HAP-1 (cell line): ENCODE measurements around the gene FOLR1.

Experiments used
- DNase-seq, 2 experiments: peaks; one replicate each; pipeline ENCODE4 v3.0.0-alpha.2; 2016 to 2020; ENCODE audit warnings: low spot score in 2 of 2
- H3K27me3 ChIP-seq: fragments of 250-450 bp; sonication (Bioruptor Pico); 2 replicates; pipeline ENCODE4 v1.5.1; 2020; ENCODE audit warnings: low read depth, mild to moderate bottlenecking, moderate library complexity
- H3K36me3 ChIP-seq: fragments of 250-450 bp; sonication (Bioruptor Pico); replicated peaks from 2 replicates; pipeline ENCODE4 v1.5.1; 2020; ENCODE audit warnings: mild to moderate bottlenecking
- H3K4me1 ChIP-seq: fragments of 250-450 bp; sonication (Bioruptor Pico); 2 replicates; pipeline ENCODE4 v1.5.1; 2020; ENCODE audit warnings: mild to moderate bottlenecking
- H3K4me3 ChIP-seq: fragments of 250-450 bp; sonication (Bioruptor Pico); 2 replicates; pipeline ENCODE4 v1.5.1; 2020; ENCODE audit warnings: mild to moderate bottlenecking, moderate library complexity
- H3K9me3 ChIP-seq: fragments of 250-450 bp; sonication (Bioruptor Pico); 2 replicates; pipeline ENCODE4 v1.5.1; 2020; ENCODE audit warnings: mild to moderate bottlenecking, moderate library complexity
- in situ Hi-C: fragments of 300-500 bp; cut with MboI; formaldehyde crosslinking; loops from 3 replicates; pipeline ENCODE4 v1.14.3; 2020; ENCODE audit warnings: low sequenced_read_pairs, inconsistent platforms, mixed read lengths

The FOLR1 gene

DNA sequence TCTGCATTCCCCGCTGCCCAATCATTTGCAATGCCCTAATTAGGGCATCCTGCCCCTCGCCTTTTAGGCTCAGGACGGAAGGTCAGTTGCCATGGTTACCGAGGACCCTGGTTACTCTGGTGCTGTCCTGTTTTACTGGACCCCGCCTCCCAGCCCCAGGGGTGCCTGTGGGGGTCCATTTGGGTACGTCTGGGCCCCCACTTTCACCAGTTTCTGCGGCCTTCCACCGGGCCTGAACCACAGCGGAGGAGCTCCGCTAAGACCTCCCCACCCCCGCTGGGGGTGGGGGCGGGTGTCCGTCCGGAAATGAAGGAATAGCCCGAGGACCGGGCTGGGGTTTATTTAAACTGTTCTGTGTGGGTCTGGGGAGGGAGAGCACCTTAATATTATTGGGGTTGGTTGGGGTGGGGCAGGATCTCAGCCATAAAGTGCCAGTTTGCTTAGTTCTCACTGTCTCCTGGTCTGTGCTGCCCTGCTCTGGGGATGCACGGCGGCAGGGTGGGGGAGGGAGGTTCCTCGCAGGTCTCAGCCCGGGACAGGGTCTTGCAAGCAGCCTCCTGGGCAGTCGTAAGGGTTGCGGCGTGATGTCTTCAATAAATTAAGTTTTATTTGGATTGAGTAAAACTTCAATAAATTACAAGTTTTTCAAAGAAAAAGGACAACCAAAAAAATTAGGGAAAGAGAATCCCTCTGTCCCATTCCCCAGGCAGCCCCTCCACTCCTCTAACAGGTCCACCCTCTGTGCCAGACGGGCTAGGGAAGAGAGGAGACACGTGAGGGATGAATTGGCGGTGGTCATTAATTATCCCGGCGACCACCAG lies 46.8 kb downstream of the FOLR1 start:
- H3K27me3 ChIP-seq = no peaks in the 10 kb centered on the region
- no peak overlapping the region for H3K4me3 ChIP-seq
- in situ Hi-C loops = no loop called here
- DNase-seq = no peak
- peaks cover 45% of the 10 kb centered on the region for H3K36me3 ChIP-seq
- peaks cover 3% of the 10 kb centered on the region; the same call in 1 of the 2 replicates for H3K4me1 ChIP-seq
- no peaks in the 10 kb centered on the region for H3K9me3 ChIP-seq

GRCh38 chr11:72239313-72239848 lies 47.4 kb downstream of the FOLR1 start:
- DNase-seq = peak; percentile 21 to 77
- no peak overlapping the region for H3K4me3 ChIP-seq
- H3K27me3 ChIP-seq = peaks cover 2% of the 10 kb centered on the region
- no peaks in the 10 kb centered on the region for H3K9me3 ChIP-seq
- H3K4me1 ChIP-seq = peaks cover 3% of the 10 kb centered on the region; the same call in 1 of the 2 replicates
- peaks cover 39% of the 10 kb centered on the region for H3K36me3 ChIP-seq
- in situ Hi-C loops = no loop called here

DNA sequence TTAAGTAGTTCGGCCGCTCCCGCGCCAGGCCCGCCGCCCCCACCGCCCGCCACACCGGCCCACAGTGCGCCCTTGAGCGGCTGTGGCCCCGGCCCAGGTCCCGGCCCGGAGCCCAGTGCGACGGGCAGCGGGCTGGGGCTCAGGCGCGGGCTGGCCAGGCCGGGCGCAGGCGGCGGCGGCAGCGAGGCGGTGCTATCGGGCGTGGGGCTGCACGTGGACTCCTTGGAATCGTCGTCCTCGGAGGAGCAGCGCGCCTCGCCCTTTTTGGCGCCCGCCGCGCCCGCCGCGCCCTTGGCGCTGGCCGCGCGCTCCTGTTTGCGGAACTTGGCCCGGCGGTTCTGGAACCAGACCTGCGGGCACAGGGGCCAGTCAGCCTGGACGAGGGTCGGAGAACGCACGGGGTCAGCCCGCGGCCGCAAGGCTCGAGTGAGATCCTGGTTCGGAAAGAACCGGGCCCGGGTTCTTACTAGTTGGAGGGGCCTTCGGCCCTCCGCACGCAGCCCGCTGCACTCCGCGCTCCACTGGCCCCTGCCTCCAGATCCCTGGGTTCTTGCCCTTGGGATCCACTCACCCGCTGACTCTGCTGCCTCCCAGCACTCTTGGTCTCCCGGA lies 48.0 kb downstream of the FOLR1 start:
- in situ Hi-C loops = no loop called here
- Histone ChIP-seq H3K4me1 (peaks cover 3% of the 10 kb centered on the region; the same call in 1 of the 2 replicates), H3K4me3 (no peak overlapping the region), H3K9me3 (no peaks in the 10 kb centered on the region), H3K27me3 (peaks cover 8% of the 10 kb centered on the region), H3K36me3 (peaks cover 33% of the 10 kb centered on the region)
- DNase-seq = no peak

DNA sequence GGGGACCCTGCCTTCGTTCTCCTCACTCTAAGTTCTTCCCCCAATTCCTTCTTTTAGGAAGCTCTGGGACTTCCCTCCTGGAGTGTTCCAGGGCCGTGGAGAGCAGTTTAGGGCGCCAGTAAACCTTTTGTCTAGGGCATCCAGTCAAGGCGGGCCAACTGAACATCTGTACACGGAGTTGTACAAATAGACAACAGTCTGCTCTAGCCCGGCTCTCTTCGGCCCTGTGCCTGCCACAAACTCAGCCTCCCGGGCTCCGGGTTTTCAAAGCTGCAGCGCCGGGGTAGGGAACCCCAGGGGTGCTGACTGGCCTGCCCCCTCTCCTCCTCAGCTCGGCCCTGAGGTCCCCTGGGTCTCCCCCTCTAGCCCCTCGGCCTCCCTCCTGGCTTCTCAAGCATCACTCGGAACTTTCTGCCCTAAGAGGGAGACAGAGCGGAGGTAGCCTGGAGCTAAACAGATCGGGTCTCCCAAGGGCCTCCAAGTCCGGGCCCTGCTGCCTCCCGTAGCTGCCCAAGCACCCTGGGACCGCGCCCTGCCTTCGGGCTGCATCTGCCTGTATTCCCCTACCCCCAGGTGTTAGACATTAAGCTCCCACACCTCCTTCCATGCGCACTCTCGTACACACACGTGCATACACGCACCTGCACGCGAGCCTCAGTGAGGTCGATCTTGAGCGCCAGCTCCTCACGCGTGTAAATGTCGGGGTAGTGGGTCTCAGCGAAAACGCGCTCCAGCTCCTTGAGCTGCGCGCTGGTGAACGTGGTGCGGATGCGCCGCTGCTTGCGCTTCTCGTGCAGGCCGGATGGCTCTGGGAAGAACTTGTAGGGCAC lies 48.7 kb downstream of the FOLR1 start:
- peaks cover 3% of the 10 kb centered on the region; the same call in 1 of the 2 replicates for H3K4me1 ChIP-seq
- DNase-seq = peak in 1 of 2 experiments; percentile 39
- H3K36me3 ChIP-seq = peaks cover 27% of the 10 kb centered on the region
- H3K4me3 ChIP-seq = no peak overlapping the region
- H3K9me3 ChIP-seq = no peaks in the 10 kb centered on the region
- H3K27me3 ChIP-seq = peaks cover 14% of the 10 kb centered on the region
- in situ Hi-C loops = no loop called here

GRCh38 chr11:72241291-72241781 lies 49.4 kb downstream of the FOLR1 start:
- in situ Hi-C loops = no loop called here
- Histone ChIP-seq H3K9me3 (no peaks in the 10 kb centered on the region), H3K27me3 (peaks cover 19% of the 10 kb centered on the region), H3K36me3 (peaks cover 22% of the 10 kb centered on the region), H3K4me3 (no peak overlapping the region), H3K4me1 (peaks cover 3% of the 10 kb centered on the region; the same call in 1 of the 2 replicates)
- DNase-seq = no peak

- DNase-seq = no peak
- no peaks in the 10 kb centered on the region for H3K9me3 ChIP-seq
- H3K36me3 ChIP-seq = peaks cover 14% of the 10 kb centered on the region
- peaks cover 27% of the 10 kb centered on the region for H3K27me3 ChIP-seq
- peaks cover 3% of the 10 kb centered on the region; the same call in 1 of the 2 replicates for H3K4me1 ChIP-seq
- in situ Hi-C loops = no loop called here
- no peak overlapping the region for H3K4me3 ChIP-seq
Observed at GRCh38 chr11:72242141-72242540, 50.2 kb downstream of the FOLR1 start.

- Histone ChIP-seq H3K4me1 (peaks cover 3% of the 10 kb centered on the region; the same call in 1 of the 2 replicates), H3K4me3 (no peak overlapping the region), H3K9me3 (no peaks in the 10 kb centered on the region), H3K36me3 (peaks cover 2% of the 10 kb centered on the region), H3K27me3 (peaks cover 27% of the 10 kb centered on the region)
- in situ Hi-C loops = no loop called here
- DNase-seq = no peak
Observed at GRCh38 chr11:72243173-72244059, 51.5 kb downstream of the FOLR1 start.

- DNase-seq = no peak
- Histone ChIP-seq H3K9me3 (no peaks in the 10 kb centered on the region), H3K4me3 (no peak within 1 kb of the TSS), H3K4me1 (peaks cover 3% of the 10 kb centered on the region; the same call in 1 of the 2 replicates), H3K27me3 (peaks cover 27% of the 10 kb centered on the region), H3K36me3 (no peaks in the 10 kb centered on the region)
- in situ Hi-C loops = no loop called here
Observed at GRCh38 chr11:72244060-72244360, 52.1 kb downstream of the FOLR1 start, which contains the start of gene PHOX2A. TSS of gene PHOX2A (minus strand) at chr11:72244176. CDS start at chr11:72244004, 172 bp downstream.

- Histone ChIP-seq H3K27me3 (peaks cover 27% of the 10 kb centered on the region), H3K4me1 (no peaks in the 10 kb centered on the region; the same call in 1 of the 2 replicates), H3K9me3 (no peaks in the 10 kb centered on the region), H3K4me3 (no peak overlapping the region), H3K36me3 (no peaks in the 10 kb centered on the region)
- in situ Hi-C loops = no loop called here
- DNase-seq = no peak
Observed at GRCh38 chr11:72244361-72245262, 52.7 kb downstream of the FOLR1 start.

DNA sequence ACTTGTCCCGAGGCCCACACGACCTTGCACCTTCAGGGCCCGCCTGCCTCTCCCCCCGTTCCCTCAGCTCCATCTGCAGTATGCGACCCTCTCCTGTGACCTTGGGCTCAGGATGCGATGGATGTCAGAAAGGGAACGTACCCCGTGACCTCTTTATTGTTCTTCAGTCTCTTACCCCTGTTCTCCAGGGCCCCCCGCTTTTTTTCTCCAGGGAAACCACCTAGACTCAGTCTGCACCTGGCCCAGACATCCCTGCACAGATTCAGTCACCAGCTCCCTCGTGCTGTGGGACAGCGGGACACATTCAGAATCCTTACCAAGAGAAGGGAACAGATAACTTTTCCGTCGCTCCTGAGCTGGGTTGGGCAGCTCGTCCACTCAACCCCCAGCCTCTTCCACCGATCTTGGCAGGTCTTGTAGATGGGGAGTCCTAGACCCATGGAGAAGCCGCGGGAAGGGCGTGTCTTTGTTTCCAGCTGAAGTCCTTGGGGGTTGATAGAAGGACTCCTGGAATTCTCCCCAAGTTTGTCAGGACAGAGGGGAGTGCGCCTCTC lies 53.4 kb downstream of the FOLR1 start:
- peaks cover 27% of the 10 kb centered on the region for H3K27me3 ChIP-seq
- in situ Hi-C loops = no loop called here
- DNase-seq = no peak
- no peaks in the 10 kb centered on the region for H3K4me1 ChIP-seq
- H3K9me3 ChIP-seq = no peaks in the 10 kb centered on the region
- H3K4me3 ChIP-seq = no peak overlapping the region
- no peaks in the 10 kb centered on the region for H3K36me3 ChIP-seq
